ENCODE measurements around the gene C21orf91. TPM values are rescaled to one million over a fixed set of nuclear protein-coding genes. Genes with fewer than 3 reads are reported as not detected.

C21orf91 gene
- total RNA-seq, result 7.4 TPM

DNA sequence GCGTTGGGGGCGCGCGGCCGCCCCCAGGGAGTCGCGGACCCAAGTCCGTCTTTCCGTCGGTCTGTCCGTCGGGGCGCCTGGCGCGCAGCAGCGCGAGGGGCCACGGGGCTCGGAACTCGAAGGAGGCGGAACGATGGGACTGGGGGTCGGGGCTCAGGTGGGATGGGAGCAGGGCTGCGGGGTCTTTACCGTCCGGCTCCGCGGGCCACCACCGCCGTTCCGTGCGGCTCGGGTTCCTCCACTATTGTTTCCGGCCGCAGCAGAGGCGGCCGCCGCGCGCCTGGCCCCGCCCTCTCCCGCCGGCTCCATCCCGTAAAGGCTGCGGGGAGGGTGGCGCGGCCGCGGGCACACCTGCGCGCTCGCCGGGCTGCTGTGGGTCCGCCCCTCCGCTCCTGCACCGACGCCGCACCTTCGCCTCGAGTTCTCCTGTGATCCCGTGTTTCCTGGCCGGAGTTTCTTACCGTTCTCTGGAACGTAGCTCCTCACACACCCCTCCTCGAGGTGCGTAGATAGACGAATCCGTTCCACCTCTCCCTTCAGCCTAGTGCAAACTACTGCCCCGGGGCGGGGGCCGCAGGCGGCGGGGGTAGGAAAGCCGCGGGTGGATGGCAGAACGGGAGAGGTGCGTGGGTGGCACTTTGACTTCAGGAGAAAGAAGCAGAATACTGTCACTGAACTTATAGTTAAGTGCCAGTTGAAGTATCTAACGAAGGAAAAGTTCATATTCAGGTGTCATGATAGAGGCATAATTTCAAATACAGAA lies at the start of gene C21orf91:
TSS of gene C21orf91 (minus strand) at position 243 of the 763 bp plus-strand sequence. CDS start 1,038 bp downstream, outside the sequence.
- peak; percentile 88 for DNase-seq (ENCODE audit: low spot score)

DNA sequence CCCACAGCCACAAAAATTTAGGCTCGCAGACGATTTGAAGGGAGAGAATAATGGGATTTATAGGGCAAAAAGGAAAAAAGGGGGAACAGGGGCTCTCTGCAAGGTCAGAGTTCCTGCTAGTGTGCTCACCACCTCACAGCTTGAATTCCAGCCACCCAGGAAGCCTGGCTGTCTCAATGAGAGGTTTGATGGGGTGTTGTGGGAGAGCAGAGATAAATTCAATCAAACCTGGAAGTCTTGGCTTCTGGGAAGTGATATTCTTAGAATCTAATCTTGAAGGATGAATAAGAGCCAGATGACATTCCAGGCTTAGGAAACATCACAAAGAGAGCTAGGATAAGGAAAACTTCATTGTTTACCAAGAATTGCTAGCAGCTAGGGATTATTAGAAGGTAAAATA lies 47.4 kb upstream of the C21orf91 start:
- DNase-seq (ENCODE audit: low spot score), result no peak

- DNase-seq (ENCODE audit: low spot score), result no peak
Measured at GRCh38 chr21:17859661-17860060, 40.5 kb upstream of the C21orf91 start.

DNA sequence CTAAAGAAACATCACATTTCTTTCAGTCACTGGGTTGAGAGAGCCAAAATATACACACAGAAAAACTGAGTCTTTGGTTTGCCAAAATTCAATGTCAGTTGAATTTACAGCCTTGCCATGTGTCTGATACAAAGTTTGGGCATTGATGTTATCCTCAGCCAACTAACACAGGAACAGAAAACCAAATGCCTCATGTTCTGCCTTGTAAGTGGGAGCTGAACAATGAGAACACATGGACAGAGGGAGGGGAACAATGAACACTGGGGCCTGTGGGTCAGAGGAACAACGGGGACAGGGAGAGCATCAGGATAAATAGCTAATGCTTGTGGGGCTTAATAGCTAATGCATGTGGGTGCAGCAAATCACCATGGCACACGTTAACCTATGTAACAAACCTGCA lies 39.6 kb upstream of the C21orf91 start:
- DNase-seq (ENCODE audit: low spot score), result no peak

GRCh38 chr21:17854745-17855144 lies 35.6 kb upstream of the C21orf91 start:
- no peak for DNase-seq (ENCODE audit: low spot score)

GRCh38 chr21:17853393-17854275 lies 34.5 kb upstream of the C21orf91 start:
- DNase-seq (ENCODE audit: low spot score), result no peak

GRCh38 chr21:17848228-17848627 lies 29.1 kb upstream of the C21orf91 start:
- DNase-seq (ENCODE audit: low spot score), result peak; percentile 27

- DNase-seq (ENCODE audit: low spot score), result no peak
Measured at GRCh38 chr21:17841103-17841502, 21.9 kb upstream of the C21orf91 start.

DNA sequence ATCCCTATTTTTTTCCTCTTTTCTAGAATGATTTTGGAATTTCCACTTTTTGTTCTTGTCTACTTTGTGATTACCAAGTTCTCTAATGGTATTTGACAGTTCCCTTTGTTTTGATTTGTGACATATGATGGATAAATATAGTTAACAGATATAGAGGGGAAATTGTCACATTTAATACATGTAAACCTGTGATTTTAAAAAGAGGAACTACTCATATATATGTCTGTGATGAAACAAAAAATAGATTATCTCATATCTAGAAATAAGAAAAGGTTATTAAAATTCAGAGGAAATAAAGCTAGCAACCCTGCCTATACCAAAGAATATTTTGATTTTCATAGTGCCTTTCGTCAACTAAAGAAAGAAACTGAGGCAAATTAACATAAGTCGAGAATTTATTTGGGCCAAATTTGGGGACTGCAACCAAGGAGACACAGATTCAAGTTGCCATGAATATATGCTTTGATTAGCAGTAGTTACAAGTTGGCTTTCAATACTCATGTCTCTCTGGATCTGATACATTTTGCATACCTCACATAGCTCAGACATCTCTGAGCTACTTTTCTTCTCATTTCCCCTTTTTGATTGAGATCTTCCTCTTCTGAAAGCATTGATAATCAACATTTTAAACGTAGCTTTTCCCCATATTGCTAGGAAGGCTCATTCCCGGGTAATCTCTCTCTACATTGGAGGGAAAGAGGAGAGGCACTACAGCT lies 15.6 kb upstream of the C21orf91 start:
- no peak for DNase-seq (ENCODE audit: low spot score)

- DNase-seq (ENCODE audit: low spot score), result no peak
Measured at GRCh38 chr21:17829472-17829871, 10.3 kb upstream of the C21orf91 start.

GRCh38 chr21:17828223-17828622 lies 9.1 kb upstream of the C21orf91 start:
- no peak for DNase-seq (ENCODE audit: low spot score)

DNA sequence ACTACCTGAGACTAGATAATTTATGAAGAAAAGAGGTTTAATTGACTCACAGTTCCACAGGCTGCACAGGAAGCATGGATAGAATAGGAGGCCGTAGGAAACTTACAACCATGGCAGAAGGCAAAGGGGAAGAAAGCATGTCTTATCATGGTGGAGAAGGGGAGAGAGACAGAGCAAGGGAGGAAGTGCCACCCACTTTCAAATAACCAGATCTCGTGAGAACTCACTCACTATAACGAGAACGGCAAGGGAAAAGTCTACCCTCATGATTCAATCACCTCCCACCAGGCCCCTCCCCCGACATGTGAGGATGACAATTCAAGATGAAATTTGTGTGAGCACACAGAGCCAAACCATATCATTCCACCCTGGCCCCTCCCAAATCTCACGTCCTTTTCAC lies 4.7 kb upstream of the C21orf91 start:
- no peak for DNase-seq (ENCODE audit: low spot score)

GRCh38 chr21:17821121-17821520 lies 2.0 kb upstream of the C21orf91 start:
- DNase-seq (ENCODE audit: low spot score), result no peak

- no peak for DNase-seq (ENCODE audit: low spot score)
Measured at GRCh38 chr21:17819877-17820229, 697 bp upstream of the C21orf91 start.

DNA sequence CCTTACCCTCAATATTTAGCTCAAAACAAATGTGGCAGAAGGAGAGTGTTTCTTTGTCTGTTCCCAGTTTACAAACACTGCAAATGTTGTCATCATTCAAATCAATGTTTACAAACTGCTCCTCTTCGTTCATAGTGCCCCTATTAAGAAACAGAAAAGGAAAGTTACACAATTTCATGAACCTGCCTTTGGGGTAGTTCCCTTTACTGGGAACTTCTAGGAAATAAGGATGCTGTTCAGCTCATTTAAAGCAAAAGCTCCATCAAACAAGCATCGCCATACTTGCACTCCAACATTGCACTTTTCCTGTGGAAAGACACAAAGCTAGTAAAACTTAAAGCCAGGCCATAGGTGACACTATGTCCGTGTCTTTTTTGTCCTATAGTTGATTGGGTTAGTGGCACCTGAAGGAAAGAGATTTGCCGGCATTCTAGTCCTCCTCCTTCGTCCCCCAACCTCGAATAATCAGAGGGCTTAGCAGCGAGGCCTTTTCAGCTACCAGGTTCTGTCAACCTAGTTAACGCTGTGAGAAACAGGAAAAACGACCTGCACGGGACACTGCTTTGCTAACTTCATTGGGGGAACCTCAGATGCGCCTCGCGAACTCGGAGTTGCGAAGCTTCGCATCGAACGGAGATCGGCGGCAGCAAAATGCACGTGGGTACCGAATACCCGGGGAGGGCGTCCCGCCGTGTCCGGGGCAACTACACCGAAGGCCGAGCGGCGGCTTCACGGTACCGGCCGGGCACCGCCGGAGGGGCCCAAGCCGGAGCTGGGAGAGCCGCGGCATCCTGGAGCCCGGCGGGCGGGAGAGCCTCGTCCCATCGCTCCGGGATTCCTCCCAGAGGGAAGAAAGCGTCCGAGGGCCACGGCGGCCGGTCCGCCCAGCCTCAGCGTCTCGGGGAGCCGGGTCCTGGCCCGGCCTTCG lies 706 bp downstream of the C21orf91 start:
- peak; percentile 12 for DNase-seq (ENCODE audit: low spot score)

DNA sequence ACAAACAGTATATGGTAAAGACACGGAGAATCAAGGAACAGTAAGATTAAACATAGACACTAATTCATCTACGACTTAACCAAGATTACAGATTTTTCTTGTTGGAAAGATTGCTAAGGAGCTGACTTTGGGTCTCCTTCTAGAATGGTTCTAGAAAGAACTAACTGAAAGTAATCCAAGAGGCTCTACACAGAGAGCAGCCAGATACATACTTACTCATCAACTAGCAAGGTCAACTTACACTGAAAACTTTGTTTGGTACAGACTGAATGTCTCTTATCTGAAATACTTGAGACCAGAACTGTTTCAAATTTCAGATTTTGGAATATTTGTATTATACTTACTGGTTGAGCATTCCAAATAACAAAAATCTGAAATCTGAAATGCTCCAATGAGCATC lies 5.8 kb downstream of the C21orf91 start:
- no peak for DNase-seq (ENCODE audit: low spot score)

GRCh38 chr21:17805966-17806365 lies 13.2 kb downstream of the C21orf91 start:
- DNase-seq (ENCODE audit: low spot score), result no peak

DNA sequence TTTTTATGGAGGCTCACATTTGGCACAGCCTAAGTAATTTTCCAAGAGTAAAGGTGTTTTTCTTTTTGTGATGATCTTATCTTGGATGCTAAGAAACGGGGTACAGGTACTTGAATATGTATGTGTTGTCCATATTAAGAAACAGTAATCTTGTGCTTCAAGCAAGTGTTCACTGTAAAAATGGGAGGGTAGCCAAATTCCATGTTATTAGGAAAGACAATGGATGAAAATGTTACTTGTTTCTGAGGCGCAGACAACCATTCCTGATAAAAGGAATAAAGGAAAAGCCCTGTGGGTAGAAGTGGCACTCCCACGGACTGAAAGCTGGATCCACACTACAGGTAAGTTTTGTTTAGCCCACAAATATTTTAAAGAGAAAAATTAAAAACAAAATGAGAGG lies 15.6 kb downstream of the C21orf91 start:
- no peak for DNase-seq (ENCODE audit: low spot score)

- DNase-seq (ENCODE audit: low spot score), result no peak
Measured at GRCh38 chr21:17802572-17802971, 16.6 kb downstream of the C21orf91 start.

DNA sequence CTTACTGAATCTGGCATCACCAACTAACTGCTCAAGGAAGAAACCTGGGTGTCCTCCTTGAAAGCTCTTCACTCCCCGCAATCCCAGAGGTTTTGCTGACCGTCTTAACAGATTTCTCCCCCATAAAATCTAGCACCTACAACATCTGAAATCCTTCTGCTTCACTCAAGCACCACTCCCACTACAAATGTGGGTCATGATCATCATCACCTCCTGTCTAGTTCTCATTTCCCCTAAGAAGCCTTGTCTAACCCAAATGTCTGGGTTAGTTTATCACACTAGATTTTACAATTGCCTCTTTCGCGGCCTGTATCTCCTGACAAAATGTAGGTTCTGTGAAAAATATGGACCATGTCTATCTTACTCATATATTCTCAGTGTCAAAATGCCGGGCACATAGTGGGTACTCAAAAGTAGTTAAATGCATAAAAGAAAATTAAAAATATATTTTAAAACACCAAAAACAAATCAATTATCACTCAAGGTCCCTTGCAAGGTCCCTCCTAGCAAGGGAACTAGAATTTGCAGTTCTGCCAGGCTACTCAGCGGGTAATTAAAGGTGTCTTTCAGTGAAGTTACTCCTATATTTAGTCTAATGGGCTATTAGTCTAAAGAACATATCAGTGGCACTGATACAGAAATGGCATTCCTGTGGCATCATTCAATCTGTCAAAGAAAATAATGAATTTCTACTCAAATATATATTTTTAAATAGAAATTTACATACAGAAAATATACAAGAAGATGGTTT lies 19.6 kb downstream of the C21orf91 start:
- DNase-seq (ENCODE audit: low spot score), result no peak

GRCh38 chr21:17798796-17799195 lies 20.4 kb downstream of the C21orf91 start:
- no peak for DNase-seq (ENCODE audit: low spot score)
